Osteoblast (primary cell): ENCODE data around the gene NFKBIA. TPM values are rescaled to one million over a fixed set of nuclear protein-coding genes. Genes with fewer than 3 reads are reported as not detected.

ENCODE experiments used
- DNase-seq: peaks from one replicate; pipeline ENCODE4 v3.0.0; 2011; ENCODE audit warnings: low spot score, mixed read lengths; ENCODE audit not compliant: insufficient read length; ENCODE audit errors: missing footprints
- H2AFZ ChIP-seq: 2 replicates; pipeline ENCODE4 v1.6.0; 2011; ENCODE audit warnings: mild to moderate bottlenecking, low read length
- H3K27ac ChIP-seq: 2 replicates; pipeline ENCODE4 v1.5.1; 2011; ENCODE audit warnings: mild to moderate bottlenecking, low read depth, low read length, moderate library complexity
- H3K27me3 ChIP-seq: 2 replicates; pipeline ENCODE4 v1.6.0; 2012; ENCODE audit warnings: mild to moderate bottlenecking, control low read depth, inconsistent platforms, low read length, moderate library complexity; ENCODE audit not compliant: insufficient read depth
- H3K36me3 ChIP-seq: 2 replicates; pipeline ENCODE4 v1.5.1; 2011; ENCODE audit warnings: mild to moderate bottlenecking, low read length, control low read depth, moderate library complexity; ENCODE audit not compliant: insufficient read depth
- H3K4me1 ChIP-seq: 2 replicates; pipeline ENCODE4 v1.5.1; 2011; ENCODE audit warnings: mild to moderate bottlenecking, low read length, control low read depth, moderate library complexity; ENCODE audit not compliant: insufficient read depth
- H3K4me2 ChIP-seq: 2 replicates; pipeline ENCODE4 v1.6.0; 2011; ENCODE audit warnings: mild to moderate bottlenecking, low read length; ENCODE audit not compliant: insufficient read depth
- H3K4me3 ChIP-seq: fragments of 200-600 bp; sonication (generic); 3 replicates; pipeline ENCODE4 v1.5.1; 2012; ENCODE audit warnings: mild to moderate bottlenecking, low read length, inconsistent platforms; ENCODE audit not compliant: insufficient read depth
- H3K79me2 ChIP-seq: 2 replicates; pipeline ENCODE4 v1.6.0; 2012; ENCODE audit warnings: mild to moderate bottlenecking, low read length, control low read depth, inconsistent platforms; ENCODE audit not compliant: insufficient read depth
- H3K9me3 ChIP-seq: 2 replicates; pipeline ENCODE4 v1.5.1; 2011; ENCODE audit warnings: low read depth, low read length, control low read depth
- H4K20me1 ChIP-seq: 2 replicates; pipeline ENCODE4 v1.6.0; 2012; ENCODE audit warnings: mild to moderate bottlenecking, low read length, control low read depth; ENCODE audit not compliant: insufficient read depth
- CTCF ChIP-seq: IDR thresholded peaks from 2 replicates; pipeline ENCODE4 v1.5.1; 2011; ENCODE audit warnings: mild to moderate bottlenecking, low read depth, low read length, moderate library complexity; ENCODE audit errors: extremely low read depth
- total RNA-seq: library from RNA; depleted of rRNA; stranded (reverse); fragments of >200 nt; gene quantifications from 2 replicates; pipeline ENCODE4 v1.2.3, GENCODE V29; 2012

NFKBIA gene
- total RNA-seq, 1 donor: 51.0 TPM

GRCh38 chr14:35366056-35366451 is 38.5 kb downstream of the NFKBIA start:
- no peaks in the 10 kb centered on the region for H3K36me3 ChIP-seq
- H3K27me3 ChIP-seq: no peaks in the 10 kb centered on the region
- H4K20me1 ChIP-seq: no peaks in the 10 kb centered on the region
- H3K79me2 ChIP-seq: no peaks in the 10 kb centered on the region
- H3K27ac ChIP-seq: peak overlapping the region; percentile 94
- peak; percentile 87 for DNase-seq
- no peaks in the 10 kb centered on the region for H3K9me3 ChIP-seq
- H2AFZ ChIP-seq: peak overlapping the region; percentile 69
- no peak for TF ChIP-seq CTCF
- H3K4me3 ChIP-seq: no peak overlapping the region
- H3K4me1 ChIP-seq: peaks cover 57% of the 10 kb centered on the region
- peak overlapping the region; percentile 34 for H3K4me2 ChIP-seq

- peak; percentile 96 for DNase-seq
- Histone ChIP-seq H3K9me3 (no peaks in the 10 kb centered on the region), H3K36me3 (no peaks in the 10 kb centered on the region), H2AFZ (peak overlapping the region; percentile 69), H3K27me3 (no peaks in the 10 kb centered on the region), H4K20me1 (no peaks in the 10 kb centered on the region), H3K4me3 (peak overlapping the region; percentile 11), H3K4me1 (peaks cover 57% of the 10 kb centered on the region), H3K79me2 (no peaks in the 10 kb centered on the region), H3K27ac (peak overlapping the region; percentile 94), H3K4me2 (peak overlapping the region; percentile 34)
- no peak for TF ChIP-seq CTCF
Observed at GRCh38 chr14:35365130-35366055, 39.2 kb downstream of the NFKBIA start.

GRCh38 chr14:35362911-35363374 is 41.6 kb downstream of the NFKBIA start:
- Histone ChIP-seq H3K36me3 (no peaks in the 10 kb centered on the region), H3K4me2 (peak overlapping the region; percentile 24), H2AFZ (peak overlapping the region; percentile 58), H4K20me1 (no peaks in the 10 kb centered on the region), H3K27ac (peak overlapping the region; percentile 47), H3K27me3 (no peaks in the 10 kb centered on the region), H3K9me3 (no peaks in the 10 kb centered on the region), H3K79me2 (no peaks in the 10 kb centered on the region), H3K4me3 (no peak overlapping the region), H3K4me1 (peaks cover 44% of the 10 kb centered on the region)
- TF ChIP-seq CTCF: no peak
- DNase-seq: peak; percentile 89

- TF ChIP-seq CTCF: no peak
- Histone ChIP-seq H3K27me3 (no peaks in the 10 kb centered on the region), H3K9me3 (no peaks in the 10 kb centered on the region), H3K79me2 (no peaks in the 10 kb centered on the region), H3K4me2 (peak overlapping the region; percentile 24), H3K36me3 (no peaks in the 10 kb centered on the region), H4K20me1 (no peaks in the 10 kb centered on the region), H3K4me1 (peaks cover 39% of the 10 kb centered on the region), H3K27ac (no peak overlapping the region), H3K4me3 (no peak overlapping the region), H2AFZ (peak overlapping the region; percentile 66)
- DNase-seq: no peak
Observed at GRCh38 chr14:35362450-35362849, 42.1 kb downstream of the NFKBIA start.
